ENCODE results near the gene HAGH.

Gene HAGH

DNA sequence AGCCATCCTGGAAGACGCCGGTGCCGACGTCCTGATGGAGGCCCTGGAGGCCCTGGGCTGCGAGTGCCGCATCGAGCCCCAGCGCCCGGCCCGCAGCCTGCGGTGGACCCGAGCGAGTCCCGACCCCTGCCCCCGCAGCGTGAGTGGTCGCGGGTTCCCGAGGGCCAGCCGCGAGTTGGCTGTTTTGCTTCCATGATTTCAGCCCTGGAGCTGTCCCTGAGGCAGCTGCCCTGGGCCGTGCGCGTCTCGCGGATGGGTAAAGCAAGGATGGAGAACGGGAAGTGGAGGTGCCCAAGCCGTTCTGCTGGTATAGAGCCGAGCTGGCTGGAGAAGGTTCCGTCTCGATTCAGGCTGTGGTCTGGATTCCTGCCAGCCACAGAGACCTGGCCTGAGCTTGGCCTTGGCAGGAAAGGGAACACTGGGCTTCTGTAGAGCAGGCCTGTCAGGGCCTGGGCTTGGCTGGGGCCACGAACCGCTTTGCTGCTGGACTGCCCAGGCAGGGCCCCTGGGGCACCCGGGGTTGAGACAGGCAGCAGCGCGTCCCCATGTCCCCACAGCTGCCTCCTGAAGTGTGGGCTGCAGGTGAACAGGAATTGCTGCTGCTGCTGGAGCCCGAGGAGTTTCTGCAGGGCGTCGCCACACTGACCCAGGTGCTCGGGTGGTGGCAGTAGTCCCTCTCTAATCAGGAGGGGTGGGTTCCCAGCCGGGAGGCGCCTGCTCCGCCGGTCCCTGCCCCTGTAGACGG is 52.8 kb downstream of the HAGH start:
- no peak for DNase-seq (ENCODE audit: low spot score)

DNA sequence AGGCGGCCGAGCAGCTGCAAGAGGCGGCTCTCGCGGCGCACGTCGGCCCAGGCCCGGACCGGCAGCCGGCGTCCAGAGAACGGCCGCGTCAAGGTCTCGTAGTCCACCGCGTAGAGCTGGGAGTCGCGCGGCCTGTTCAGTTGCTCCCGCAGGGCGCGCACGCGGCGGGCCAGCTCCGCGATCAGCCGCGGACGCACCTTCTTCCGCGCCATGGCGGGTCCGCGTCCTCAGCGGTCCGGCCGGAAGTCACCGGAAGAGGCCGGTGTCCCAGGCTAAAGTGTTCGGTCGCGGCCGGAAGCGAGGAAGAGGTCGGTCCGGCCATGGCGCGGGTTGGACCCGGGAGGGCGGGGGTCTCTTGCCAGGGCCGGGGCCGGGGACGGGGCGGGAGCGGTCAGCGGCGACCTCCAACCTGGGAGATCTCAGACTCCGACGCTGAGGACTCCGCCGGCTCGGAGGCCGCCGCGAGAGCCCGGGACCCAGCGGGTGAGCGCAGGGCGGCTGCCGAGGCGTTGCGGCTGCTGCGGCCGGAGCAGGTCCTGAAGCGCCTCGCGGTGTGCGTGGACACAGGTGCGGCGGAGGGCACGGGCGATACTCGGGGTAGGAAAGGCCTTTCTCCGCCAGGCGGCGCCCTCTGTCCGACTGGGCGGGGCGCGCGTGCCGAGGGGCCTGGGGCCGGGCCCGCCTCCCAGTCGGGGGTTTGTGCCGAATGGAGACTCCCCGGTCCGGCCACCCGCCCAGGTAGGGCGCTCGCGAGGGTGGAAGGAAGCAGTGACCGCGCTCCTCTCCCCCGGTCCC is 53.5 kb downstream of the HAGH start, which contains the start of gene MRPS34:
TSS of gene MRPS34 (minus strand) at position 227 of the 795 bp plus-strand sequence. CDS start at position 212, 15 bp downstream.
- peak; percentile 85 for DNase-seq (ENCODE audit: low spot score)

- no peak for DNase-seq (ENCODE audit: low spot score)
Measured at GRCh38 chr16:1772362-1772907, 54.2 kb downstream of the HAGH start, which contains the start of gene EME2. Gene EME2, plus strand, starts transcription at chr16:1772810. Its CDS starts 418 bp downstream, at chr16:1773228.

GRCh38 chr16:1771864-1772361 is 54.7 kb downstream of the HAGH start:
- DNase-seq (ENCODE audit: low spot score) = no peak

- no peak for DNase-seq (ENCODE audit: low spot score)
Measured at GRCh38 chr16:1771188-1771863, 55.3 kb downstream of the HAGH start, which contains the start of gene NME3. Gene NME3, minus strand, starts transcription at chr16:1771543. Its CDS starts 9 bp downstream, at chr16:1771534.

GRCh38 chr16:1770328-1771187 is 56.1 kb downstream of the HAGH start:
- no peak for DNase-seq (ENCODE audit: low spot score)

DNA sequence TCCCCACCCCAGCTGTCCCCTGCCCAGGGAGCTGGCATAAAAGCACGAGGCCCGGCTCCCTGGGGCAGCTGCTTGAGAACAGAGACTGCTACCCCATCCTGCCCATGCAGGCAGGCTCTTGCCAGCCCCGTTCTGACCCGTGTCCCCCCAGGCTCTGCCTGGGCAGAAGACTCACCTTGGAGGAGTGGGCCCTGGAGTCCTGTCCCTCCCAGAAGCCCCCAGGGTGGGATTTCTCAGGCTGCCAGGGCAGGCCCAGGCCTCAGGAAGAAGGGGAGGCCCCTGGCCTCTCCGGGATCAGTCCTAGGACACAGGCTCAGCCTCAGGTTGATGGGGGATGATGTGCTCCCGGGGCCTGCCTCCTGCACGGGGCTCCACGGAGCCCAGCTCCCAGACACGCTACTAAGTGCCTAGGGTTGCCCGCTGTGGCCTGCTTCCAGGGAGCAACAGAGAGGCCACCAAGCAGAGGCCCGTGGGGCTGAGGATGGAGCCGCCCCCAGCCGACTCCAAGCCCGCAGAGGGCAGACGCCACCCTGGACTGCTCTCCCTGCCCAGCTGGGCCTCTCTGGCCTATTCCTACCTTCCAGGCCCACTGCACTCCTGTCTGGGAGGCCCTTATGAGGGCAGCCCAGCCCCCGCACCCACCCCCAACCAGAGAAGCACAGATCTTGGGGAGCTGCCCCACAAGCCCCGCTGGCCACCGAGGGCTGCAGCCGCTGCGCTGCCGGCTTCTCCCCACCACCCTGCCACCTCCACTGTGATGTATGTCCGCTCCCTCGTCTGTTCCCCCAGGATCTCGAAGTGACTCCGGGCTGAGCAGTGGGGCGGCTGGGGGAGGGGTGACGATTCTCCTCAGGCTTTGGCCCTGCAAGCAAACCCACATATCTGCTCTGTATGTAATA is 57.0 kb downstream of the HAGH start:
- no peak for DNase-seq (ENCODE audit: low spot score)

DNA sequence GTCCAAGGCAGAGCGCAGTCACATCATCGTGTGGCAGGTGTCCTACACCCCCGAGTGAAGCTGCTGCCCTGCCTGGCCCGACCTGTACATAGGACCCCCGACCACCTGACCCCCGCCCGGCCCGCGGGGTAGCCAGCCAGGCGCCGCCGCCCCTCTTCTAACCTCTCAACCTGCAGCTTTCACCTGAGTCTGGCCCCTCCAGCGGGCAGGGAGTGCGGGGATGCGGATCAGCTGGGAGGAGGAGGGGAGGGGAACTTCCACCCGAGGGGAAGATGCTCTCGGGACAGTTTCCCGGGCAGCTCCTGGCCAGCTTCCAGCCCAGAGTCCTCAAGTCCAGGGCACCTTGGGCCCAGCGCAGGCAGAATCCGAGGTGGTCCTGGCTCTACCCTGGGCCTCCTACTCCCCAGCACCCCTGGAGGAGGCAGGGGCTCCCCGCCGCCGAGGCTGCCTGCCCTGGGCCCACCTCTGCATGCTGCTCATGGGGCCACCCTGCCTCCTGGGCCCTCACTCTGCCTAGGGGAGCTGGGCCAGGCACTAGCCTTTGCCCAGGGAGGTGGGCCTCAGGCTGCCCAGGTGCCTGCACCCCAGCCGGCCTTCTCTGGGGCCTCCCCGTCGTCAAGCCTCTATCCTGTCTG is 57.7 kb downstream of the HAGH start:
- no peak for DNase-seq (ENCODE audit: low spot score)

GRCh38 chr16:1768061-1768766 is 58.4 kb downstream of the HAGH start:
- DNase-seq (ENCODE audit: low spot score) = no peak

- DNase-seq (ENCODE audit: low spot score) = no peak
Measured at GRCh38 chr16:1767116-1767994, 59.3 kb downstream of the HAGH start.

GRCh38 chr16:1766701-1767100 is 59.9 kb downstream of the HAGH start:
- DNase-seq (ENCODE audit: low spot score) = no peak

- DNase-seq (ENCODE audit: low spot score) = no peak
Measured at GRCh38 chr16:1766231-1766630, 60.4 kb downstream of the HAGH start.

- DNase-seq (ENCODE audit: low spot score) = no peak
Measured at GRCh38 chr16:1765826-1766225, 60.8 kb downstream of the HAGH start.

GRCh38 chr16:1764971-1765370 is 61.7 kb downstream of the HAGH start:
- DNase-seq (ENCODE audit: low spot score) = no peak

DNA sequence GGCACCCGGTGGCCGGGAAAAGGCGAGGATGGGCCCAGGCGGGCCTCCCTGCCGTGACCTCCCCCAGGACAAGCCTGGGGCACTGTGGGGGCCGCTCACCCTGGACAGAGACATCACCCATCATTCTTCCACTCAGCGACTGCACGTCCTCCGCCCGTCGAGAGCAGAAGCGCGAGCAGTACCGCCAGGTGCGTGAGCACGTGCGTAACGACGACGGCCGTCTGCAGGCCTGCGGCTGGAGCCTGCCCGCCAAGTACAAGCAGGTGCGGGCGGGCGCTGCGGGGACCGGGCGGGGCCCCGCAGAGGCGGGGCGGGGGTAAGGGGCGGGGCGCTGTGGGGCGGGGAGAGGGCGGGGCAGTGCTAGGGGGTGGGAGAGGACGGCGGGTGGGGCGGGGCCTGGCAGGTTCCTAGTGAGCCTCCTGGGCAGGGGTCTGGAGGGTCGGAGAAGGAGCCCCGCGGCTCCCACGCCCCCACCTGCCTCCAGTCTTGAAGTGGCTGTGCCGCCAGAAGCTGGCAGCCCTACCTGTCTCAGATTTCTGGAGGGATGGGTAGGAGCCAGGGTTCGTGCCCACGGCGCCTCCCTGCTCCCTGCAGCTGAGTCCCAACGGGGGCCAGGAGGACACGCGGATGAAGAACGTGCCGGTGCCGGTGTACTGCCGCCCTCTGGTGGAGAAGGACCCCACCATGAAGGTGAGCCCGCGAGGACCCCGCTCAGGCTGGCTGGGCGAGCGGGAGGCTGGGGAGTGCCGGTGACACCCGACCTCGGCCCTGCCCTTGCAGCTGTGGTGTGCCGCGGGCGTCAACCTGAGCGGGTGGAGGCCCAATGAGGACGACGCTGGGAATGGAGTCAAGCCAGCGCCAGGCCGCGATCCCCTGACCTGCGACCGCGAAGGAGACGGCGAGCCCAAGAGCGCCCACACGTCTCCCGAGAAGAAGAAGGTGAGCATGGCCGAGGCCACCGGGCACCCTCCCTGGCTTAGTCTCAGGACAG is 62.8 kb downstream of the HAGH start:
- DNase-seq (ENCODE audit: low spot score) = no peak

DNA sequence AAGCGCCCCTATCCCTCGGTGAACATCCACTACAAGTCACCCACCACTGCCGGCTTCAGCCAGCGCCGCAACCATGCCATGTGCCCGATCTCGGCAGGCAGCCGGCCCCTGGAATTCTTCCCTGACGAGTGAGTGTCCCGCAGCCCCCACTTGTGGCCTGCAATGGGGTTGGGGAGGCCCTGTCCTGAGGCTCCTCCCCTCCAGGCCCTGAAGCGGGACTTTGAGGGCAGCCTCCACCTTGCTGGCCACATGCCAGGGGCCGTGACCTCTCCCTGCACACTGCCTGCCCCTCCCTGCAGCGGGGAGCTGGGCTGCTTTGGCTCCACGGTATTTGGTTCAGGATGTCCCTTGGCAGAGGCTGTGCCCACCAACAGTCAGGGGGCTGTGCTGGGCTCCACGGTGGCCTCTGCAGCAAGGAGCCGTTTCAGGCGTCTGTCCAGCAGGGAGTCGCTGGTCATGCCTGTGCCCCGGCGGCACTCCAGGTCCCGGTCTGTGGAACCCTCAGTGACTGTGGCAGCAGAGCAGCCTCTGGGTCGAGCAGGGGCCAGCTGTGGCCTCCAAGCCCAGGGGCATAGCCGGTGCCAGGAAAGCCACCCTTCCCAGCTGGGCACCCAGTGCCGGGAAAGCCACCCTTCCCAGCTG is 63.6 kb downstream of the HAGH start:
- no peak for DNase-seq (ENCODE audit: low spot score)
